Measurements from ENCODE around the gene FBXW4.

FBXW4 gene

GRCh38 chr10:101694674-101695403 lies at the start of gene FBXW4:
FBXW4 (minus strand) TSS chr10:101695170; CDS start chr10:101695105, 65 bp downstream.
- no peak for TF ChIP-seq CTCF (conservative IDR thresholded peaks at IDR 0.05; ENCODE audit: control insufficient read depth, insufficient read depth, low read depth, low read length)
- DNase-seq (ENCODE audit: low read depth): peak; percentile 23

GRCh38 chr10:101744267-101744666 lies 49.3 kb upstream of the FBXW4 start:
- H3K4me3 ChIP-seq (ENCODE audit: control insufficient read depth, low read depth, low read length): no peak overlapping the region
- no peak for DNase-seq (ENCODE audit: low read depth)
- no peak for TF ChIP-seq CTCF (conservative IDR thresholded peaks at IDR 0.05; ENCODE audit: control insufficient read depth, insufficient read depth, low read depth, low read length)

More at GRCh38 chr10:101694674-101695403, at the start of gene FBXW4:
- H3K4me3 ChIP-seq (ENCODE audit: control insufficient read depth, low read depth, low read length): peak within 1 kb of the TSS; percentile 82

GRCh38 chr10:101741938-101742337 lies 47.0 kb upstream of the FBXW4 start:
- DNase-seq (ENCODE audit: low read depth): no peak
- no peak overlapping the region for H3K4me3 ChIP-seq (ENCODE audit: control insufficient read depth, low read depth, low read length)
- TF ChIP-seq CTCF (conservative IDR thresholded peaks at IDR 0.05; ENCODE audit: control insufficient read depth, insufficient read depth, low read depth, low read length): no peak

GRCh38 chr10:101736666-101737065 lies 41.7 kb upstream of the FBXW4 start:
- no peak for TF ChIP-seq CTCF (conservative IDR thresholded peaks at IDR 0.05; ENCODE audit: control insufficient read depth, insufficient read depth, low read depth, low read length)
- no peak for DNase-seq (ENCODE audit: low read depth)
- H3K4me3 ChIP-seq (ENCODE audit: control insufficient read depth, low read depth, low read length): no peak overlapping the region

- no peak for TF ChIP-seq CTCF (conservative IDR thresholded peaks at IDR 0.05; ENCODE audit: control insufficient read depth, insufficient read depth, low read depth, low read length)
- H3K4me3 ChIP-seq (ENCODE audit: control insufficient read depth, low read depth, low read length): no peak overlapping the region
- no peak for DNase-seq (ENCODE audit: low read depth)
Measured at GRCh38 chr10:101732096-101732495, 37.1 kb upstream of the FBXW4 start.

- no peak overlapping the region for H3K4me3 ChIP-seq (ENCODE audit: control insufficient read depth, low read depth, low read length)
- DNase-seq (ENCODE audit: low read depth): no peak
- TF ChIP-seq CTCF (conservative IDR thresholded peaks at IDR 0.05; ENCODE audit: control insufficient read depth, insufficient read depth, low read depth, low read length): no peak
Measured at GRCh38 chr10:101726115-101726387, 31.1 kb upstream of the FBXW4 start.

Data from fibroblast of mammary gland (primary cell).